GM12878 (cell line): ENCODE measurements around the gene KIF5A. TPM values are rescaled to one million over a fixed set of nuclear protein-coding genes. Genes with fewer than 3 reads are reported as not detected.

Experiments
- ATAC-seq: fragments of 200-7000 bp; cut with Tn5 transposase; 3 replicates; pipeline ENCODE4 v1.9.1; 2020; ENCODE audit warnings: mild to moderate bottlenecking, moderate library complexity
- BruUV-seq: library from RNA; stranded (reverse); fragments of 400-500 nt; replicated peaks from 2 replicates; lab custom pipeline; 2021; lab: Mats Ljungman, UMichigan
- CTCF ChIA-PET: fragments of 300-600 bp; sonication (Branson Sonifier 250); formaldehyde crosslinking; extraction: SDS; loops from one replicate; lab custom pipeline; 2021; ENCODE audit warnings: inconsistent platforms; lab: Yijun Ruan, JAX
- POLR2A ChIA-PET: fragments of 350-600 bp; formaldehyde crosslinking; extraction: SDS; loops from one replicate; lab custom pipeline; 2021; ENCODE audit warnings: inconsistent platforms; lab: Charles Lee
- RAD21 ChIA-PET: fragments of 300-600 bp; sonication (Branson Sonifier 250); formaldehyde crosslinking; loops from one replicate; lab custom pipeline; 2023; ENCODE audit warnings: antibody characterized with exemption; ENCODE audit not compliant: unreplicated experiment; lab: Charles Lee
- SMC1A ChIA-PET: fragments of 300-600 bp; sonication (Branson Sonifier 250); formaldehyde crosslinking; loops from one replicate; lab custom pipeline; 2023; ENCODE audit not compliant: unreplicated experiment, uncharacterized antibody; lab: Charles Lee
- DNase-seq: peaks from one replicate; pipeline ENCODE4 v3.0.0-alpha.2; 2011; ENCODE audit warnings: low read depth, low spot score
- FAIRE-seq: peaks from 3 replicates; lab custom pipeline; 2011; peaks lifted over from hg19 to GRCh38; lab: Jason Lieb, UNC
- H2AFZ ChIP-seq: 2 replicates; pipeline ENCODE4 v1.6.0; 2011; ENCODE audit warnings: low read depth, low read length, control low read depth; ENCODE audit not compliant: control insufficient read depth
- H3K27ac ChIP-seq: 2 replicates; pipeline ENCODE4 v1.5.1; 2011; ENCODE audit warnings: control low read depth; ENCODE audit not compliant: control insufficient read depth, insufficient read depth
- H3K27me3 ChIP-seq, 2 experiments: replicated peaks in 1 of 2; 2 replicates each; pipeline versions ENCODE4 v1.6.0 to v1.6.1; 2011; ENCODE audit warnings: low read length in 1 of 2; ENCODE audit not compliant: control insufficient read depth in 2 of 2, insufficient read depth in 2 of 2
- H3K36me3 ChIP-seq, 2 experiments: 2 replicates each; pipeline ENCODE4 v1.5.1; 2011; ENCODE audit warnings: low read length in 1 of 2; ENCODE audit not compliant: control insufficient read depth in 2 of 2, insufficient read depth in 2 of 2
- H3K4me1 ChIP-seq: 2 replicates; pipeline ENCODE4 v1.6.1; 2011; ENCODE audit warnings: mild to moderate bottlenecking, low read length, moderate library complexity, mixed read lengths; ENCODE audit not compliant: control insufficient read depth, insufficient read depth
- H3K4me2 ChIP-seq: 2 replicates; pipeline ENCODE4 v1.6.0; 2011; ENCODE audit warnings: control low read depth; ENCODE audit not compliant: control insufficient read depth, insufficient read depth
- H3K4me3 ChIP-seq: fragments of 200-600 bp; sonication (generic); 2 replicates; pipeline ENCODE4 v1.5.1; 2016
- H3K79me2 ChIP-seq: 2 replicates; pipeline ENCODE4 v1.6.0; 2011; ENCODE audit warnings: low read length; ENCODE audit not compliant: control insufficient read depth, insufficient read depth
- H3K9ac ChIP-seq: 2 replicates; pipeline ENCODE4 v1.8.0; 2011; ENCODE audit warnings: low read length, control low read depth, mixed read lengths; ENCODE audit not compliant: control insufficient read depth, insufficient read depth
- H3K9me3 ChIP-seq: replicated peaks from 3 replicates; pipeline ENCODE4 v1.5.1; 2011; ENCODE audit warnings: mild to moderate bottlenecking, low read length; ENCODE audit not compliant: control insufficient read depth, insufficient read depth
- H4K20me1 ChIP-seq: 2 replicates; pipeline ENCODE4 v1.6.0; 2011; ENCODE audit not compliant: control insufficient read depth, insufficient read depth
- ESRRA ChIP-seq: IDR thresholded peaks from 2 replicates; pipeline ENCODE4 v1.6.1; 2012; ENCODE audit warnings: mild to moderate bottlenecking, low read length, improper control_type of control experiment
- PBX3 ChIP-seq: IDR thresholded peaks from 2 replicates; pipeline ENCODE4 v1.6.1; 2011; ENCODE audit warnings: mild to moderate bottlenecking, low read depth, low read length, moderate library complexity; ENCODE audit not compliant: insufficient replicate concordance
- POLR2AphosphoS2 ChIP-seq: IDR thresholded peaks from 2 replicates; pipeline ENCODE4 v1.6.1; 2011; ENCODE audit warnings: low read depth, mild to moderate bottlenecking, low read length, improper control_type of control experiment, moderate library complexity
- TARDBP ChIP-seq: IDR thresholded peaks from 2 replicates; pipeline ENCODE4 v1.6.1; 2016; ENCODE audit warnings: borderline replicate concordance
- WGBS: methylation state at CpG from one replicate; pipeline ENCODE4 v1.1.6; 2016; ENCODE audit warnings: low lambda C conversion rate; ENCODE audit not compliant: insufficient replicate concordance, insufficient coverage; ENCODE audit errors: missing lambda C conversion rate; 5-methylcytosine and 5-hydroxymethylcytosine counted together
- in situ Hi-C: fragments of 300-500 bp; cut with MboI; formaldehyde crosslinking; loops from 9 replicates; pipeline ENCODE4 v1.14.3; 2018; ENCODE audit warnings: mixed read lengths
- intact Hi-C: fragments of 100-400 bp; cut with micrococcal nuclease; formaldehyde crosslinking; loops from one replicate; pipeline ENCODE4 v1.14.2; 2022; ENCODE audit not compliant: unreplicated experiment
- polyA plus RNA-seq, 11 experiments: library from polyadenylated mRNA; depleted of rRNA in 4 of 11; unstranded in 6 of 11; stranded (reverse) in 5 of 11; fragments of >200 nt; fragmentation: Nextera tagmentation in 4 of 11; fragmentation: Illumina TruSeq in 1 of 11; extraction: Ambion mirVana in 4 of 11; extraction: Trizol in 1 of 11; gene quantifications; 1 replicate in 1 of 11; 2 replicates in 10 of 11; pipeline versions ENCODE4 v1.2.1 to v1.2.3, GENCODE V29; 2011 to 2016; ENCODE audit warnings: inconsistent platforms in 2 of 11, missing spikeins in 2 of 11, low read depth in 1 of 11
- total RNA-seq, 4 experiments: library from RNA; depleted of rRNA in 3 of 4; stranded (reverse); fragments of >200 nt in 3 of 4; fragmentation: Illumina TruSeq in 1 of 4; extraction: Trizol in 1 of 4; gene quantifications; 2 replicates each; pipeline versions ENCODE4 v1.2.1 to v1.2.3, GENCODE V29; 2013 to 2021

The KIF5A gene
- total and polyA plus RNA-seq, 10 of the 15 experiments (the other 5 are each of a cell fraction or from before 2014, with no cell fraction given) = 0.35 to 2.9 (median 0.97) TPM

DNA sequence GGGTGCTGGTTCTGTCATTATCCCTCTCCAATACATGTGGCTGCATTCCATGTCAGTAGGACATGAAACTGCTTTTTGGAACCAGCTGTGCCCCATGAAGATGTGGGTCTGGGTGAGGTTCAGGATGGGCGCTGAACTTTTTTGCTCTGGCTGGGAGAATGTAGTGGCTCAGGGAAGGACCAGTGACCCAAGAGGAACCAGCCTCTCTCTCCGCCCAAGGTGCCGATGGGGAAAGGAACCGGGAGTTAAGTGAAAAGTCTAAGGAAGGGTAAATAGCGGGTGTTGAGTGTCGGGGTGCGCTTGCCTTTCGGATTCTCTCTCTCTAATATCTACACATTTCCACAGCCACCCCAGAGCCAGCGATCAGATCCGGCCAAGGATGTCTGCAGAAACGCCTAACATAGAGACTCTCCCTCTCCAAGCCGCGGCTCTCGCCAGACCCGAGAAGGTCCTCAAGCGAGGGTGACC lies 69.2 kb downstream of the KIF5A start:
- Histone ChIP-seq H3K79me2 (no peaks in the 10 kb centered on the region), H4K20me1 (no peaks in the 10 kb centered on the region), H3K4me1 (peaks cover 12% of the 10 kb centered on the region), H2AFZ (no peak overlapping the region), H3K36me3 (no peaks in the 10 kb centered on the region), H3K9ac (no peak overlapping the region), H3K9me3 (no peaks in the 10 kb centered on the region), H3K27me3 (peaks cover 24 to 25% of the 10 kb centered on the region in 2 experiments; a peak in 3 of 4 replicates), H3K4me2 (no peak overlapping the region), H3K4me3 (no peak overlapping the region), H3K27ac (no peak overlapping the region)
- RAD21 ChIA-PET = interaction anchor here (2.9 kb wide), 1 partner anchor 36 kb away, joined by 28 read pairs; no protein-coding TSS in a partner anchor
- SMC1A ChIA-PET = no interaction called here
- FAIRE-seq (no peak), DNase-seq (no peak), ATAC-seq (no peak)
- intact Hi-C loops (no loop called here), in situ Hi-C loops (no loop called here)
- BruUV-seq = no TSS peak
- CTCF ChIA-PET = interaction anchor here (0.7 to 7.8 kb wide), 3 partner anchors 20 to 43 kb away, joined by 3 to 119 read pairs (median 7); no protein-coding TSS in a partner anchor
- POLR2A ChIA-PET = no interaction called here
- TF ChIP-seq ESRRA = no peak
- no peak for TF ChIP-seq POLR2AphosphoS2
- no peak for TF ChIP-seq TARDBP
- no peak for TF ChIP-seq PBX3
- WGBS = 67% methylated on average over 16 of the region's 16 CpGs
